ENCODE measurements around the gene MAGOH.

- TF ChIP-seq CTCF (IDR thresholded peaks at IDR 0.05) (no peak), EP300 (IDR thresholded peaks at IDR 0.05) (no peak), POLR2AphosphoS5 (IDR thresholded peaks at IDR 0.05) (no peak)
These were observed 27.7 kb upstream of the MAGOH start for GRCh38 chr1:53266038-53266437.

All from esophagus muscularis mucosa (tissue), 4 donors.